HL-60 (cell line): ENCODE results near the gene CHMP6.

Experiments used
- DNase-seq, 2 experiments: peaks; one replicate each; pipeline ENCODE4 v3.0.0-alpha.2; 2010 to 2020; ENCODE audit warnings: low read depth in 1 of 2, low spot score in 1 of 2
- H3K27ac ChIP-seq: fragments of 250-450 bp; sonication (Bioruptor Pico); replicated peaks from 2 replicates; pipeline ENCODE4 v1.5.1; 2020; ENCODE audit warnings: mild to moderate bottlenecking, moderate library complexity
- H3K27me3 ChIP-seq: fragments of 250-450 bp; sonication (Bioruptor Pico); 2 replicates; pipeline ENCODE4 v1.5.1; 2021; ENCODE audit warnings: mild to moderate bottlenecking, moderate library complexity; ENCODE audit not compliant: insufficient read depth, poor library complexity, severe bottlenecking
- H3K4me3 ChIP-seq: replicated peaks from 2 replicates; pipeline ENCODE4 v1.5.1; 2011; ENCODE audit warnings: mild to moderate bottlenecking, control low read depth, low read length; ENCODE audit not compliant: insufficient read depth
- CTCF ChIP-seq: IDR thresholded peaks from one replicate; pipeline ENCODE4 v1.5.1; 2011; ENCODE audit warnings: low read length, control low read depth, inconsistent platforms; ENCODE audit not compliant: insufficient read depth
- GABPA ChIP-seq: IDR thresholded peaks from 2 replicates; pipeline ENCODE4 v1.6.1; 2012; ENCODE audit warnings: low read depth
- POLR2AphosphoS5 ChIP-seq: IDR thresholded peaks from 2 replicates; pipeline ENCODE4 v1.6.1; 2012; ENCODE audit warnings: low read depth
- REST ChIP-seq: IDR thresholded peaks from 2 replicates; pipeline ENCODE4 v1.6.1; 2012; ENCODE audit warnings: low read depth; ENCODE audit not compliant: insufficient replicate concordance
- SPI1 ChIP-seq: IDR thresholded peaks from 2 replicates; pipeline ENCODE4 v1.6.1; 2012; ENCODE audit warnings: low read depth, mild to moderate bottlenecking, borderline replicate concordance

Gene CHMP6

GRCh38 chr17:81042606-81043005 is 51.0 kb downstream of the CHMP6 start:
- TF ChIP-seq CTCF, result no peak
- no peak for TF ChIP-seq POLR2AphosphoS5
- TF ChIP-seq GABPA, result no peak
- no peak for TF ChIP-seq SPI1
- TF ChIP-seq REST, result no peak
- H3K4me3 ChIP-seq, result no peak overlapping the region
- peaks cover 5% of the 10 kb centered on the region for H3K27me3 ChIP-seq
- H3K27ac ChIP-seq, result no peak overlapping the region
- DNase-seq, result no peak

GRCh38 chr17:81043319-81043724 is 51.7 kb downstream of the CHMP6 start:
- no peak for TF ChIP-seq REST
- Histone ChIP-seq H3K4me3 (no peak overlapping the region), H3K27me3 (peaks cover under 1% of the 10 kb centered on the region), H3K27ac (no peak overlapping the region)
- no peak for DNase-seq

GRCh38 chr17:81043725-81044427 is 52.2 kb downstream of the CHMP6 start:
- no peak overlapping the region for H3K4me3 ChIP-seq

More at GRCh38 chr17:81043725-81044427, 52.2 kb downstream of the CHMP6 start:
- no peak for DNase-seq
- Histone ChIP-seq H3K27ac (no peak overlapping the region), H3K27me3 (no peaks in the 10 kb centered on the region)
- TF ChIP-seq CTCF (no peak), REST (no peak), POLR2AphosphoS5 (no peak), SPI1 (no peak), GABPA (no peak)
